ENCODE results near the gene TCF15.
"Not testable (repeated sequence)": the region's sequence is repeated elsewhere in the genome, so short reads cannot be mapped to it uniquely, and the experiment has no call there.

Gene TCF15

GRCh38 chr20:642013-642397 lies 31.9 kb upstream of the TCF15 start:
- not testable (repeated sequence) for DNase-seq

- no peak for DNase-seq
These were observed 31.4 kb upstream of the TCF15 start for GRCh38 chr20:641516-641875.

GRCh38 chr20:640674-641515 lies 30.8 kb upstream of the TCF15 start:
- no peak for DNase-seq

GRCh38 chr20:638579-638978 lies 28.5 kb upstream of the TCF15 start:
- no peak for DNase-seq

- no peak for DNase-seq
These were observed 27.4 kb upstream of the TCF15 start for GRCh38 chr20:637559-637958.

GRCh38 chr20:635893-636338 lies 25.8 kb upstream of the TCF15 start:
- no peak for DNase-seq

GRCh38 chr20:635028-635892 lies 25.2 kb upstream of the TCF15 start:
- DNase-seq = no peak

GRCh38 chr20:634148-634925 lies 24.2 kb upstream of the TCF15 start:
- no peak for DNase-seq

GRCh38 chr20:631101-631500 lies 21.0 kb upstream of the TCF15 start:
- DNase-seq = no peak

GRCh38 chr20:626579-626978 lies 16.5 kb upstream of the TCF15 start:
- no peak for DNase-seq

GRCh38 chr20:625360-625932 lies 15.3 kb upstream of the TCF15 start:
- no peak for DNase-seq

DNA sequence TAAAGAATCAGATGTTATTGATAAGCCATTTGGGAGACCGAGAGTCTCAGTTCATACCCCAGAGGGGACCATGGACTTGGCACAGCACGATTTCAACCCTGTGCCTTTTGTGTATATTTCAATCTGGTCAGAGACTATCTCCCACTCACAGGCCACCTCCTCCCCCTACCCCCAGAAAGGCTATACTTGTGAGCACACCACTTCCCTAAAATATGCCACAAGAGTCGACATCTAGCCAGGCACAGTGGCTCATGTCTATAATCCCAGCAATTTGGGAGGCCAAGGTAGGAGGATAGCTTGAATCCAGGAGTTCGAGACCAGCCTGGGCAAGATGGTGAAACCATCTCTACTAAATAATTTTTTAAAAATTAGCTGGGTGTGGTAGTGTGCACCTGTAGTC lies 13.6 kb upstream of the TCF15 start:
- no peak for DNase-seq

DNA sequence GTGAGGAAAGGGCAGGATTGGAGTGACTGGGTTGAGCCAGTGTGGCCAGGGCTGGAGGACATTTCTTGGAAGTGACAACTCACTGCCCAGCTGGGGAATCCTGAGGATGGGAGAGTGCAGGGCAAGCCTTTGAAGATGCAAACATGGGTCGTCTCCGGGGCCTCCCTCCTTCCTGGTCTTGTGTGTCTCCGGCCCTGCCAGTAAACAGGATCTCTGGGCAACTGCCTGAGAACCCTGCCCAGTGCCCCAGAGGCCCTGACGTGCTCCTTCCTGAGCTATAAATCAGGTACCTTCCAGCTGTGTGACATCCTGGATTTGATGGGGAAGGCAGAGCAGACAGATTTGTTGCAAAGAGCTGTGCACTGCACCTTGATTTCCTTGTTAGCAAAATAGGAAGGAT lies 12.9 kb upstream of the TCF15 start:
- DNase-seq = no peak

DNA sequence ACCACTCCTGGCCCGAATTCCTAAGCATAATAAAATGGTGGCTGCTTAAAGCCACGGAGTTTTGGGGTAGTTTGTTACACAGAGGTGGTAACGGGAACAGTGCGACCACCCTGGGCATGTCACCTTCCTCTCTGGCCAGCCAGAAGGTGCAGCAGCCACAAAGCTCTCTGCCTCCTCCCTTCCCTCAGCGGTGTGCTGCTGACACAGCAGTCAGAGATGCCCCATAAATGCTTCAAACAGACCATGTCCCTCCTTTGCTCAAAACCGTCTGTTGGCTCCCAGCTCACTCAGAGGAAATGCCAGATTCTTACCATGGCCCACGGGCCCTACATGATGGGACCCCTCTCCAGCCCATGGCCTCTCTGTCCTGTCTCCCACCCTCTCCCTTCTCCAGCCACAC lies 12.1 kb upstream of the TCF15 start:
- DNase-seq = no peak

- no peak for DNase-seq
These were observed 11.1 kb upstream of the TCF15 start for GRCh38 chr20:621125-621756.

DNA sequence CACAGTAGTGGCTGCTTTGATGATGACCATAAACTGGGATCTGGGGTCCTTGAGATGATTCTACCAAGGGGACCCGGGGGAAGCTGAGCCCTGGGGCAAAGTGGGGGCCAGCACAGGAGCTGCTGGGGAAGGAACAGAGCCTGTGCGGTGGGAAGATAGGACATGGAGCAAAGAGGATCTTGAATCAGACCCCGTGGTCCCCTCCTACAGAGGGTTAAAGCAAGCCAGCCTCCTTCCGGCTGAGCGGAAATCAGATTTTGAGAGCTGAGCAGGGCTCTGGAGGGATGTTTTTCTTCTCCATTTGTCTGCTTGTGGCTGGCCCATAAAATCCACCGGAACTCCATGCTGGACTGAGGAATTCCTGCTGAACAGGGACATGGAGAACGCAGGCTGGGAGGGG lies 10.1 kb upstream of the TCF15 start:
- no peak for DNase-seq

DNA sequence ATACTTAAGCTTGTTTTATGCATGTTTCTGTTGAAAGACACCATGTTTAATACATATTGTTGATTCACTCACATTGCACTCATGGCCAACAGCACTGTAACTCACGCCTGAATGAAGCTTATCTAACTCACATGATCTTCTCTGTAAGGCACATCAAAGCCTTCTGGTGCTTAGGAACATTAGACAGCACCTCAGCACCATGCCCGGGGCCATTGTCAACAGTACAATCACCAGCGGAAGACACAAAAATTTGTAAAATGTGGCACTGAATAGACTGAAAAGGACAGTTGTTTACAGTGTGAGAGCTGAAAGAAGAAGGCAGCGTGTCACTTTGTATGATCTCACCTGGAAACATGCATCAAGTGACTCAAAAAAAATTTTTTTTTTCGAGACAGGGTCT lies 8.9 kb upstream of the TCF15 start:
- no peak for DNase-seq

- DNase-seq = no peak
These were observed 8.0 kb upstream of the TCF15 start for GRCh38 chr20:617934-618690.

GRCh38 chr20:615514-615913 lies 5.4 kb upstream of the TCF15 start:
- DNase-seq = no peak

DNA sequence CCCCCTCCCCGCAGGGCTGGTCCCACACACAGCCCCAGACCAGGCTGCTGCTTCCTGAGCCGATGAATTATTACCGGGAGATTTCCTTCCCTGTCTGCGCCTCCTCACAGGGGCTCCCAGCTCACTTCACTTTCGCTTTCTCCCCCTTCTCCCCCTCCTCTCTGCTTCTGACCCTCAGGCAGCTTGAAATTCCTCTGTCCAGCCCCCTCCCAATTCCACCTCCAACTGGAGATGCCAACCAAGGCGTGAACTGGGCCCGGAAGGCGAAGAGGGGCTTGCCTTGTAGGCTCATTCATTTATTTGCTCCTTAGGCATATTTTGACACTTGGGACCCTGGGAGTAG lies 1.7 kb upstream of the TCF15 start:
- DNase-seq = no peak

- DNase-seq = no peak
These were observed 1.1 kb upstream of the TCF15 start for GRCh38 chr20:611047-611842.
